Neural progenitor cell (in vitro differentiated cells): Measurements from ENCODE around the gene FKRP. TPM values are rescaled to one million over a fixed set of nuclear protein-coding genes. Genes with fewer than 3 reads are reported as not detected.

Experiments used
- DNase-seq: peaks from one replicate; pipeline ENCODE4 v3.0.0-alpha.2; 2016; ENCODE audit warnings: low spot score
- H2AFZ ChIP-seq: fragments of 200-600 bp; sonication (generic); replicated peaks from 2 replicates; pipeline ENCODE4 v1.6.1; 2016; ENCODE audit warnings: antibody characterized with exemption
- H3F3A ChIP-seq: fragments of 200-600 bp; sonication (generic); 2 replicates; pipeline ENCODE4 v1.6.1; 2016; ENCODE audit warnings: antibody characterized with exemption, low read depth
- H3K27ac ChIP-seq: fragments of 200-600 bp; sonication (generic); 2 replicates; pipeline ENCODE4 v1.5.1; 2016; ENCODE audit warnings: mild to moderate bottlenecking
- H3K27me3 ChIP-seq: fragments of 200-600 bp; sonication (generic); 2 replicates; pipeline ENCODE4 v1.6.1; 2016; ENCODE audit warnings: mild to moderate bottlenecking, moderate library complexity
- H3K36me3 ChIP-seq: fragments of 200-600 bp; sonication (generic); 2 replicates; pipeline ENCODE4 v1.5.1; 2016
- H3K4me1 ChIP-seq: fragments of 200-600 bp; sonication (generic); 2 replicates; pipeline ENCODE4 v1.6.1; 2016; ENCODE audit warnings: mixed run types
- H3K4me2 ChIP-seq: fragments of 200-600 bp; sonication (generic); 2 replicates; pipeline ENCODE4 v1.6.1; 2016
- H3K4me3 ChIP-seq: fragments of 200-600 bp; sonication (generic); 2 replicates; pipeline ENCODE4 v1.5.1; 2016
- H3K79me2 ChIP-seq: fragments of 200-600 bp; sonication (generic); 2 replicates; pipeline ENCODE4 v1.6.1; 2016; ENCODE audit warnings: low read depth
- H3K9ac ChIP-seq: fragments of 200-600 bp; sonication (generic); 2 replicates; pipeline ENCODE4 v1.6.1; 2016
- H3K9me3 ChIP-seq: fragments of 200-600 bp; sonication (generic); 2 replicates; pipeline ENCODE4 v1.5.1; 2016; ENCODE audit warnings: low read depth
- H4K20me1 ChIP-seq: fragments of 200-600 bp; sonication (generic); 2 replicates; pipeline ENCODE4 v1.6.1; 2016; ENCODE audit warnings: low read depth
- H3K27ac Mint-ChIP-seq: 3 replicates; pipeline ENCODE4 v1.8.0; 2021; ENCODE audit warnings: mixed read lengths
- H3K27me3 Mint-ChIP-seq: 2 replicates; pipeline ENCODE4 v1.8.0; 2022; ENCODE audit warnings: low read depth, mild to moderate bottlenecking, inconsistent platforms, moderate library complexity, mixed read lengths; ENCODE audit not compliant: insufficient read depth
- H3K36me3 Mint-ChIP-seq: 3 replicates; pipeline ENCODE4 v1.8.0; 2021; ENCODE audit warnings: mixed read lengths
- H3K4me1 Mint-ChIP-seq: 3 replicates; pipeline ENCODE4 v1.8.0; 2021; ENCODE audit warnings: mixed read lengths
- H3K4me3 Mint-ChIP-seq: 3 replicates; pipeline ENCODE4 v1.8.0; 2021; ENCODE audit warnings: mild to moderate bottlenecking, moderate library complexity, mixed read lengths
- H3K9me3 Mint-ChIP-seq: 3 replicates; pipeline ENCODE4 v1.8.0; 2020; ENCODE audit warnings: mixed read lengths
- CTCF ChIP-seq: fragments of 200-600 bp; sonication (generic); IDR thresholded peaks from 2 replicates; pipeline ENCODE4 v1.5.1; 2017; ENCODE audit warnings: antibody characterized with exemption, mild to moderate bottlenecking
- EZH2 ChIP-seq: fragments of 200-600 bp; sonication (generic); IDR thresholded peaks from 2 replicates; pipeline ENCODE4 v1.6.1; 2017; ENCODE audit warnings: antibody characterized with exemption, mild to moderate bottlenecking, moderate library complexity
- EZH2phosphoT487 ChIP-seq: fragments of 200-600 bp; sonication (generic); IDR thresholded peaks from 2 replicates; pipeline ENCODE4 v1.6.1; 2017; ENCODE audit warnings: antibody characterized with exemption
- total RNA-seq: library from RNA; depleted of rRNA; stranded (reverse); fragments of >200 nt; gene quantifications from 2 replicates; pipeline ENCODE4 v1.2.3, GENCODE V29; 2015; ENCODE audit warnings: low replicate concordance

FKRP gene
- total RNA-seq, 1 donor from 2014 or later, result 18.6 TPM

- H3K9ac ChIP-seq, result no peak overlapping the region
- peak overlapping the region; percentile 50 for H3K27ac Mint-ChIP-seq
- H3K4me1 ChIP-seq, result no peaks in the 10 kb centered on the region
- no peak overlapping the region for H3K4me2 ChIP-seq
- TF ChIP-seq EZH2, result no peak
- TF ChIP-seq EZH2phosphoT487, result no peak
- no peak for TF ChIP-seq CTCF
- H4K20me1 ChIP-seq, result peaks cover 44% of the 10 kb centered on the region
- H3K36me3 ChIP-seq, result no peaks in the 10 kb centered on the region
- H3K9me3 ChIP-seq, result no peaks in the 10 kb centered on the region
- H3K4me3 Mint-ChIP-seq, result no peak overlapping the region
- no peak overlapping the region for H2AFZ ChIP-seq
- H3K4me1 Mint-ChIP-seq, result peaks cover 23% of the 10 kb centered on the region
- H3K36me3 Mint-ChIP-seq, result peaks cover 17% of the 10 kb centered on the region
- no peak for DNase-seq
- peaks cover 8% of the 10 kb centered on the region for H3K79me2 ChIP-seq
- H3K9me3 Mint-ChIP-seq, result no peaks in the 10 kb centered on the region
- H3K27ac ChIP-seq, result no peak overlapping the region
- peaks cover 3% of the 10 kb centered on the region for H3F3A ChIP-seq
- peaks cover 2% of the 10 kb centered on the region for H3K27me3 Mint-ChIP-seq
- no peak overlapping the region for H3K4me3 ChIP-seq
- no peaks in the 10 kb centered on the region for H3K27me3 ChIP-seq
Observed at GRCh38 chr19:46725036-46725820, 20.6 kb upstream of the FKRP start.

- peaks cover 20% of the 10 kb centered on the region for H3K36me3 Mint-ChIP-seq
- peaks cover 8% of the 10 kb centered on the region for H3K79me2 ChIP-seq
Observed at GRCh38 chr19:46725859-46726393, 19.9 kb upstream of the FKRP start.

GRCh38 chr19:46726551-46726950 lies 19.3 kb upstream of the FKRP start:
- H3K4me3 ChIP-seq, result no peak overlapping the region
- H3K36me3 ChIP-seq, result no peaks in the 10 kb centered on the region
- no peak overlapping the region for H3K9ac ChIP-seq
- H3K27me3 Mint-ChIP-seq, result no peaks in the 10 kb centered on the region
- H3K27ac Mint-ChIP-seq, result peak overlapping the region; percentile 59
- no peaks in the 10 kb centered on the region for H3K9me3 ChIP-seq
- H3K27ac ChIP-seq, result no peak overlapping the region
- H3K4me2 ChIP-seq, result no peak overlapping the region
- peaks cover 55% of the 10 kb centered on the region for H4K20me1 ChIP-seq
- peaks cover 25% of the 10 kb centered on the region for H3K36me3 Mint-ChIP-seq
- no peak for DNase-seq
- no peaks in the 10 kb centered on the region for H3K27me3 ChIP-seq
- H2AFZ ChIP-seq, result no peak overlapping the region
- TF ChIP-seq CTCF, result no peak
- TF ChIP-seq EZH2phosphoT487, result no peak
- TF ChIP-seq EZH2, result no peak
- H3K79me2 ChIP-seq, result peaks cover 8% of the 10 kb centered on the region
- no peaks in the 10 kb centered on the region for H3K9me3 Mint-ChIP-seq
- H3F3A ChIP-seq, result no peaks in the 10 kb centered on the region
- no peaks in the 10 kb centered on the region for H3K4me1 ChIP-seq
- no peak overlapping the region for H3K4me3 Mint-ChIP-seq
- H3K4me1 Mint-ChIP-seq, result peaks cover 23% of the 10 kb centered on the region

More at GRCh38 chr19:46725859-46726393, 19.9 kb upstream of the FKRP start:
- Mint-ChIP-seq H3K27ac (peak overlapping the region; percentile 57), H3K4me3 (no peak overlapping the region), H3K9me3 (no peaks in the 10 kb centered on the region), H3K4me1 (peaks cover 23% of the 10 kb centered on the region), H3K27me3 (peaks cover under 1% of the 10 kb centered on the region)
- no peak for TF ChIP-seq EZH2
- TF ChIP-seq CTCF, result no peak
- no peak for TF ChIP-seq EZH2phosphoT487
- Histone ChIP-seq H3K9ac (no peak overlapping the region), H2AFZ (no peak overlapping the region), H3F3A (no peaks in the 10 kb centered on the region), H3K27ac (no peak overlapping the region), H3K4me2 (no peak overlapping the region), H4K20me1 (peaks cover 51% of the 10 kb centered on the region), H3K27me3 (no peaks in the 10 kb centered on the region), H3K4me1 (no peaks in the 10 kb centered on the region), H3K4me3 (no peak overlapping the region), H3K36me3 (no peaks in the 10 kb centered on the region), H3K9me3 (no peaks in the 10 kb centered on the region)
- DNase-seq, result no peak
